HG03521 (cell line): ENCODE measurements around the gene ARHGEF38.
"Not testable (repeated sequence)": the region's sequence is repeated elsewhere in the genome, so short reads cannot be mapped to it uniquely, and the experiment has no call there.

Experiments
- ATAC-seq: cut with Tn5 transposase; IDR thresholded peaks from one replicate; pipeline ENCODE4 v1.9.1; 2021; ENCODE audit warnings: mild to moderate bottlenecking, moderate library complexity; ENCODE audit not compliant: unreplicated experiment

The ARHGEF38 gene

DNA sequence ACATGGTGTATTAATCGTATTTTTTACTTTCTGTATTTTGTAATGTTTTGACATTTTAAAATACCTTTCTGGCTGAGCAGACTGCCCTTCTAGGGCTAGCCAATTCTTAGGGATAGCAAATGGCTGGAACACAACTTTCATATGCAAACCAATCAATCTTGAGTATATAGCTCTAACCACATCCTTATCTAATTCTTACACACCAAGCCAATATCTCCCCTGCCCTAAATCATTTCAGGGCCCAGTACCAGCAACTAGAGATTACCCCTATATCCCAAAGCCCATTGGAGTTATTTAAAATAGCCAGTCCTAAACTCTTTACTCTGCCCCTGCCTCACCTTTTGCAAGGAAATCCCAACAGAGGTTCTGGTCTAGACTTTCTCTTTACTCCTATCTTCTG, 97.8 kb downstream of the ARHGEF38 start:
- ATAC-seq = no peak

GRCh38 chr4:105651884-105652283, 99.5 kb downstream of the ARHGEF38 start:
- ATAC-seq = no peak

- ATAC-seq = no peak
Observed at GRCh38 chr4:105652286-105652888, 100.0 kb downstream of the ARHGEF38 start.

DNA sequence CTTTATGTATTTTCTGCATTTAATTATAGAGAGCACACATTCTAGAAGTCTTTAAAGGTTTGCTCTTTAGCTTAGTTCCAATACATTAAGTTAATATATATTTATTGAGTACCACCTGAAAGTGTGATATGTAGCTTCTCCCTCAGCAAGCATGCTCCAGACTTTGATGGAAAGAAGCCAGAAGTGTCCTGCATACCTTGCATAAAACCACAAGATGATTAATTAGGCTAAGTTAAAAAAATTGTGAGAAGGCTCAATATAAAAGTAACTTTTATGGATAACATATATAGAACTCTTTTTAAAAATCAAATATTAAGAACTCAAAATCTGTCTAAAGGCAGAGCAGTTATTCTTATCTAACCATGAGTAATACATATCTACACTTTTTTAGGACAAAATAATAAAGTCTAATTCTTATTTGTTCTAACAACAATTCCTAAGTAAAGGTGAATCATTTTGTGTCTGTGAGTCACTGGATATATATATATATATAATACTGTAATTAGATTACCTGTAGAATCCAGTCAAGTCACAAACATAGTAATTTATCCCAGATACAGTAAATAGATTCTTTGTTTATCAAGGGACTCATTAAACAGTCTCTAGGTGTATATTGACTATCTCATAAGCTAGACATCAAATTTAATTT, 104.8 kb downstream of the ARHGEF38 start:
- no peak for ATAC-seq

DNA sequence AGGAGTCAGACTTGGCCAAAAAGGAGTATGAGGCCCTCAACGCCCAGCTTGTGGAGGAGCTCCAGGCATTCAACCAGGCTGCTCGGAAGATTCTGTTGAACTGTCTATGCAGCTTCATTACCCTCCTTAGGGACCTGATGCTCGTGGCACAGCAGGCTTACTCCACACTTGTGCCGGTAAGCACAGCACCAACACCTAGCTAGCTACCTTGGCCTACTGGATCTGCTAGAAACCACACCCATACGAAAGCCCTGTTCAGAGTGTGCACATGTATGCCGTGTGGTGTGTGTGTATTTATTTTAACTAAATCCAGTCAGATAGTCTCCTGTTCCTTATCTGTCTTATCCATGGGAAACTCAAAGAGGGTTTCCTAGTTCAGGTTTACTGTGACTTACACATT, 106.8 kb downstream of the ARHGEF38 start:
- no peak for ATAC-seq

DNA sequence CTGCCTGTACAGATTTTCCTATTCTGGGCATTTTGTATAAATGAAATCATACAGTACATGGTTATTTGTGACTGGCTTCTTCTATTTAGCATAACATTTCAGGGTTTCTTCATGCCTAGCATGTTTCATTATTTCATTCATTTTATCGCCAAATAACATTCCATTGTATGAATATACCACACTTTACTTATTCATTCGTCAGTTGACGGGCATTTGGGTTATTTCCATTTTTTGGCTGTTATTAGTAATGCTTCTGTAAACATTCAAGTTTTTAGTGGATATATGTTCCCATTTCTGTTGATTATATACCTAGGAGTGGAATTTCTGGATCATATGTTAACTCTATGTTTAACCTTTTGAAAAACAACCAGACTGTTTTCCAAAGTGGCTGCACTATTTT, 108.6 kb downstream of the ARHGEF38 start:
- ATAC-seq = no peak

DNA sequence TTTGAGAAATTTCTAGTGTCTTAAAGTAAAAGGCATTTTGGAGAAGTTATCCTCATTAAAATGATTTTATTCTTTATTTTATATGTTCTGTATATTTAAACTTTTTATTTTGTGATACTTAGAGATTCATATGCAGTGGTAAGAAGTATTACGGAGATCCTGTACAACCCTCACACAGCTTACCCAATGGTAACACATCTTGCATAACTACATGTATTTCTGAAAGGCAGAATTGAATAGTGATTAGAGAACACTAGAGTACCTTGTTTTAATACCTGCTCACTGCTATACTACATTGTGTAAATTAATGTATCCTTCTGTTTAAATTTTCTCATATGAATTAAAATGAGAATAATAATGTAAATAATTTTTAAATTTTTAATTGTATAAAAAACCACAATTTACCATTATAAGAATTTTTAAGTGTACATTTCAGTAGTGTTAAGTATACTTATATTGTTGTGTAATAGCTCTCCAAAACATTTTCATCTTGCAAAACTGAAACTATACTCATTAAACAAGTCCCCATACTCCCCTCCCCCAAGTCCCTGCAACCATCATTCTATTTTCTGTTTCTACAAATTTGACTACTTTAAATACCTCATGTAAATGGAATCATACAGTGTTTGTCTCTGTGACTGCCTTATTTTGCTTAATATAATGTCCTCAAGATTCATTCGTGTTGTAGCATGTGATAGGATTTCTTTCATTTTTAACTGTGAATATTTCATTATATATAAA, 110.7 kb downstream of the ARHGEF38 start:
- ATAC-seq = no peak

- ATAC-seq = no peak
Observed at GRCh38 chr4:105666693-105667092, 114.3 kb downstream of the ARHGEF38 start.

GRCh38 chr4:105670684-105671083, 118.3 kb downstream of the ARHGEF38 start:
- no peak for ATAC-seq

DNA sequence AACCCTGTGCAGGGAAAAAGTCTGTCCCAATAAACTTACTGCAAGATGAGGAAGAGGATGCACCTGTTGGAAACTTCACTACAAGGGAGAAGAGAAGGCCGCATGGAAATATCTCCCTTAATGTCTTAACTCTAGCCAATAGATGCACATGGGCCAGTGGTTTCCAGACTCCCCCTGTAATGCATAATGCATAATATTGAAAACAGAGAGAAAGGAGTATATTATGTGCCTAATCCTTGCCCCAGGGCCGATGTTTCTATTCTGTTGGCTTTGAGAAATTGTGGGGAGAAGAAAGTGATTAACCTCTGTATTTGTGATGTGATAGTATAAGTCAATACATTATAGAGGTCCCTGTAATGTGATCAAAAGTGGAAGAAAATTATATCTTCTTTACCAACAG, 118.9 kb downstream of the ARHGEF38 start:
- no peak for ATAC-seq

DNA sequence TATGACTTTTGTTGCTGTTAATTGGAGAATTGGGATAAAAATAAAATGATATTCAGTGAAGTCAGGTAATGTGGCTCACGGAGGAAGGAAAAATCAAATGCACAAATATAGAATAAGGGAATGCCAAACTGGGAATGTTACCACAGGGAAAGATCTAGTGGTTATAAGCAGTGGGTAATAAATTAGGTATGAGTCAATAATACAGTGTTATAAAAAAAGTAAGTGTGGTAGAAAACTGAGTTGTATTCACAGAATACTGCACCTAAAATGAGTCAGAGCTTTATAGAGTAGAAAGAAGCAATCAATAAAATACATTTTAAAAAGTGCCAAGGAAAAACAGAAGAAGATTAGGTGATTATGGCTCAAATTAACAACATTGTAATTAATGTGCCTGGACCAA, 121.6 kb downstream of the ARHGEF38 start:
- ATAC-seq = no peak

DNA sequence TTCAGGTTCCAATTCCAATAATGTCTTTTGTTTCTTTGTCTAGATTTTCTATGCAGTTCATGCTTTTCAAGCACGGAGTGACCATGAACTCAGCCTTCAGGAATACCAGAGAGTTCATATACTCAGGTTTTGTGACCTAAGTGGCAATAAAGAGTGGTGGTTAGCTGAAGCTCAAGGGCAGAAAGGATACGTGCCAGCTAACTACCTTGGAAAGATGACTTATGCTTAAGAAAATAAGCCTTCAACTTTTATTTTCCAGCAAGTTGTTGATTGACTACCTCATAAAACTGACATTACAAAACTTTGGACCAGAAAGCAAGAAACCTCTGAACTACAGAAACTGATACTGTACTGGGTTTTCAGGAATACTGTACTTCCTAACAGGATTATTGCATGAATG, 125.3 kb downstream of the ARHGEF38 start:
- no peak for ATAC-seq

- ATAC-seq = no peak
Observed at GRCh38 chr4:105679186-105679585, 126.8 kb downstream of the ARHGEF38 start.

DNA sequence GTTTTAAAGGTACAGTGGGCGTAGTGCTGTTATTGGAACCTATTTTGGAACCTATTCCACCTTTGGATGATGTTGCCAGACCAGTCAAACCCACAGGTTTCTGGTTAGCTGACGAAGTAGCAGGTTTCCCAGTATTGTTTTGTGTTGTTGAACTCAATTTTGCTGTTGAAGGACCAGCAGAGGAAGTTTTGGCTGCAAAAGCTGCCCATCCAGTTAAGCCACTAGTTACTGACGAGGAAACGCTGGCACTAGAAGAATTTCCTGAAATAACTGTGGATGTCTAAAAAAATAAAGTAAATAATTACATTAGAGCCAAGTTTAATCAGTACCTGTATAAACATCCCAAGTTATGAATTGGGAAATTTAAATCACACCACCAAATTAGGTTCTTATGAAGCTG, 130.6 kb downstream of the ARHGEF38 start:
- no peak for ATAC-seq

GRCh38 chr4:105686571-105686970, 134.2 kb downstream of the ARHGEF38 start:
- ATAC-seq = peak; percentile 73

GRCh38 chr4:105694812-105695211, 142.4 kb downstream of the ARHGEF38 start:
- ATAC-seq = not testable (repeated sequence)

DNA sequence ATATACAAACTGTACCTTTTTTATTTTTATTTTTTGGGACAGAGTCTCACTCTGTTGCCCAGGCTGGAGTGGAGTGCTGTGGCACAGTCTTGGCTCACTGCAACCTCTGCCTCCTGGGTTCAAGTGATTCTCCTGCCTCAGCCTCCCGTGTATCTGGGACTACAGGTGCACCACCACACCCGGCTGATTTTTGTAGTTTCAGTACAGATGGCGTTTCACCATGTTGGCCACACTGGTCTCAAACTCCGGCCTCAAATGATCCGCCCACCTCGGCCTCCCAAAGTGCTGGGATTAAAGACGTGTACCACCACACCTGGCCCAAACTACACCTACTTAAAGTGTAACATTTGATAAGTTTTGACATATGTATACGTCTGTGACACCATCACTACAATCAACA, 143.4 kb downstream of the ARHGEF38 start:
- not testable (repeated sequence) for ATAC-seq

- no peak for ATAC-seq
Observed at GRCh38 chr4:105698607-105699006, 146.2 kb downstream of the ARHGEF38 start.

DNA sequence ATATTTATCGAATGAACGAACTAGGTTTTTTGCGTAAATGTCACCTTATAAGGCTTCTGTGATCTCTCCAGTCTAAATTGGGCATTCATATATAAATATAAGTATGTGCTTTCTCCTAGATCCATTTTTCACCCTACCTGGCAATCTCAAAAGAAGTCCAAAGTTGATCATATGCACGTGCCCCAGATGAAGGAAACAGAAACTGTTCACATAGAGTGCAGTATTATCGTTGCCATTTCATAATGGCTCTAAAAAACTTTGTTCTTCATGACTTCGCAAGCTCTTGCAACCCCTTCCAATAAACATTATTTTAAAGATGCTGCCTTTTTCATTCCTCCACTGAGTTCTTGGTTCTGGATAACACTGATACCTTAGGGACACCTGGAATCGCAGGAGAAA, 155.4 kb downstream of the ARHGEF38 start:
- no peak for ATAC-seq

DNA sequence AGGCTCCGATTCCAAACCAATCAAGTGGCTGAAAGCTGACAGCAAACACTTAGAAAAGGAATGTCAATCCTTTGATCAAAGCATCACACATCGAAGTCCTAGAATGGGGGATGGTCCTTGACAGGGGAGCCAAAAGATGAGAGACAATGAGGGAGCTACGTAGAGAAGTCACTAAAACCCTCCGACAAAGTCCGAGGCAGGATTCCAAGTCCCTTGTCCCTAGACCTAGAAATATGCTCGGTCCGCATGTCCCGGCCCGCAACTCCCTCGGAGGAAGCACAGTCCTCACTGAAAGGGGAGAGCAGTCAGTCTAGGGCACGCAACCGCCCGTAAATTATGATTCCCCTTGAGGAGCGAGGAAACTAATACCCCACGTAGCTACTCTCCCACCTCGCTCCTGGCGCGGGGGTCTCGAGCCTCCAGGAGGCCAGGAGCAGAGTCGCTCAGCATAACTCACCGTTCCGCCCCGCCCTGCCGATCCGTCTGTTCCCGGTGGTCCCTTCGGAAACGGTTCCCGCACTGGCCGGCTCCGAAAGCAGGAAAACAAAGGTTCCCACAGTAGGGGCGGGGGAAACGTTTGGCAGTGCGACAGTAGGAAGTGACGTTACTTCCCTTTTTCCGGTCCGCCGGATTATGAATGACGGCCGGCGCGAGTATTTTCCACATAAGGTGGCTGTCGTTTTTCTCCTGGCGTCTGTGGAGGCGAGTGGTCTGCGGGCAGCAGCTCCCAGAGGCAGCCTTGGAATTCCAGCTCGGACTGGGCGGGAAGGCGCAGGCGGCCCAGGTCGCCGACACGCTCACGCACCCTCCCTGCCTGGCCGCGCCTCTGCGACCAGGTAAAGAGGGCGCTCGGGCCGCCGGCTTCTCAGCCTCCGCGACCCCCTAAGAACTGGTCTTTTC, 156.0 kb downstream of the ARHGEF38 start, which contains the start of the genes GSTCD and INTS12:
TSS of gene GSTCD (plus strand) at position 604 of the 900 bp plus-strand sequence. CDS start 8,830 bp downstream, outside the sequence.
TSS of gene INTS12 (minus strand) at position 509 of the 900 bp plus-strand sequence. CDS start 8,684 bp downstream, outside the sequence.
- ATAC-seq = peak; percentile 80

- ATAC-seq = peak; percentile 34
Observed at GRCh38 chr4:105709081-105709450, 156.6 kb downstream of the ARHGEF38 start.
